IMR-90 (cell line): ENCODE results near the gene STXBP4. TPM values are rescaled to one million over a fixed set of nuclear protein-coding genes. Genes with fewer than 3 reads are reported as not detected.

Source experiments
- ATAC-seq: fragments of 200-7000 bp; cut with Tn5 transposase; 2 replicates; pipeline ENCODE4 v1.9.1; 2020; ENCODE audit warnings: low read depth, mild to moderate bottlenecking, moderate library complexity
- BruUV-seq: library from RNA; stranded (reverse); fragments of 400-500 nt; replicated peaks from 2 replicates; lab custom pipeline; 2021; lab: Mats Ljungman, UMichigan
- CTCF ChIA-PET: fragments of 300-600 bp; formaldehyde crosslinking; extraction: SDS; loops from one replicate; lab custom pipeline; 2021; ENCODE audit warnings: antibody characterized with exemption; lab: Yijun Ruan, JAX
- POLR2A ChIA-PET: fragments of 300-600 bp; sonication (Branson Sonifier 250); formaldehyde crosslinking; loops from one replicate; lab custom pipeline; 2022; ENCODE audit warnings: antibody characterized with exemption; ENCODE audit not compliant: unreplicated experiment; lab: Charles Lee
- DNase-seq: peaks from one replicate; pipeline ENCODE4 v3.0.0; 2013
- H2AFZ ChIP-seq: replicated peaks from 2 replicates; pipeline ENCODE3; 2013; ENCODE audit warnings: low read length, mild to moderate bottlenecking; ENCODE audit not compliant: poor library complexity
- H2AK5ac ChIP-seq: 2 replicates; pipeline ENCODE4 v1.6.1; 2013; ENCODE audit warnings: low read depth, low read length, inconsistent platforms
- H2AK9ac ChIP-seq: replicated peaks from 2 replicates; pipeline ENCODE3; 2013; ENCODE audit warnings: mild to moderate bottlenecking, low read depth, low read length, moderate library complexity; ENCODE audit not compliant: poor library complexity
- H2BK120ac ChIP-seq: 2 replicates; pipeline ENCODE4 v1.6.1; 2013; ENCODE audit warnings: low read depth, low read length, inconsistent platforms
- H2BK15ac ChIP-seq: 3 replicates; pipeline ENCODE4 v1.6.1; 2013; ENCODE audit warnings: low read depth, low read length, inconsistent platforms
- H2BK20ac ChIP-seq: 2 replicates; pipeline ENCODE4 v1.6.1; 2013; ENCODE audit warnings: low read depth, mild to moderate bottlenecking, inconsistent platforms, low read length, moderate library complexity
- H2BK5ac ChIP-seq: 2 replicates; pipeline ENCODE4 v1.6.1; 2013; ENCODE audit warnings: mild to moderate bottlenecking, low read depth, low read length, inconsistent platforms; ENCODE audit not compliant: poor library complexity, severe bottlenecking
- H3K14ac ChIP-seq: replicated peaks from 2 replicates; pipeline ENCODE4 v1.6.1; 2013; ENCODE audit warnings: low read depth, low read length, inconsistent platforms
- H3K18ac ChIP-seq: 2 replicates; pipeline ENCODE4 v1.6.1; 2013; ENCODE audit warnings: low read depth, low read length, control low read depth
- H3K23ac ChIP-seq: 2 replicates; pipeline ENCODE4 v1.6.1; 2013; ENCODE audit warnings: low read depth, low read length, inconsistent platforms
- H3K27ac ChIP-seq: 2 replicates; pipeline ENCODE4 v1.5.1; 2013; ENCODE audit warnings: mild to moderate bottlenecking, control low read depth, low read length; ENCODE audit not compliant: insufficient read depth
- H3K27me3 ChIP-seq: 2 replicates; pipeline ENCODE4 v1.6.1; 2013; ENCODE audit warnings: low read length; ENCODE audit not compliant: control insufficient read depth, insufficient read depth
- H3K36me3 ChIP-seq: 2 replicates; pipeline ENCODE4 v1.6.1; 2013; ENCODE audit warnings: low read length, mixed read lengths; ENCODE audit not compliant: control insufficient read depth, insufficient read depth
- H3K4ac ChIP-seq: 2 replicates; pipeline ENCODE4 v1.6.1; 2013; ENCODE audit warnings: low read depth, low read length, inconsistent platforms
- H3K4me1 ChIP-seq: 2 replicates; pipeline ENCODE4 v1.6.1; 2013; ENCODE audit warnings: low read length, mixed read lengths; ENCODE audit not compliant: control insufficient read depth, insufficient read depth
- H3K4me2 ChIP-seq: 2 replicates; pipeline ENCODE4 v1.6.1; 2013; ENCODE audit warnings: low read depth, mild to moderate bottlenecking, control low read depth, low read length, moderate library complexity
- H3K4me3 ChIP-seq: 2 replicates; pipeline ENCODE4 v1.5.1; 2013; ENCODE audit warnings: low read depth, mild to moderate bottlenecking, control low read depth, low read length, moderate library complexity; ENCODE audit not compliant: insufficient read depth
- H3K56ac ChIP-seq: 2 replicates; pipeline ENCODE4 v1.6.1; 2013; ENCODE audit warnings: low read length, inconsistent platforms; ENCODE audit not compliant: insufficient read depth; ENCODE audit errors: extremely low read depth
- H3K79me1 ChIP-seq, 2 experiments: 2 replicates each; pipeline ENCODE4 v1.6.1; 2013; ENCODE audit warnings: low read length in 2 of 2, inconsistent platforms in 1 of 2, low read depth in 1 of 2
- H3K9ac ChIP-seq: 2 replicates; pipeline ENCODE4 v1.6.1; 2013; ENCODE audit warnings: low read depth, low read length, control low read depth
- H3K9me1 ChIP-seq: 2 replicates; pipeline ENCODE4 v1.6.1; 2013; ENCODE audit warnings: low read length, inconsistent platforms; ENCODE audit not compliant: insufficient read depth
- H3K9me3 ChIP-seq: 2 replicates; pipeline ENCODE4 v1.6.1; 2013; ENCODE audit warnings: low read length; ENCODE audit not compliant: control insufficient read depth, insufficient read depth
- H4K20me1 ChIP-seq: 2 replicates; pipeline ENCODE4 v1.6.1; 2013; ENCODE audit warnings: low read length, inconsistent platforms; ENCODE audit not compliant: insufficient read depth
- H4K5ac ChIP-seq: 2 replicates; pipeline ENCODE4 v1.6.1; 2013; ENCODE audit warnings: mild to moderate bottlenecking, low read depth, low read length, control low read depth
- H4K8ac ChIP-seq, 2 experiments: 2 replicates each; pipeline ENCODE4 v1.6.1; 2013; ENCODE audit warnings: low read depth in 2 of 2, low read length in 2 of 2, control low read depth in 1 of 2, inconsistent platforms in 1 of 2
- H4K91ac ChIP-seq: 2 replicates; pipeline ENCODE4 v1.6.1; 2013; ENCODE audit warnings: low read depth, low read length, inconsistent platforms; ENCODE audit not compliant: insufficient read depth
- BHLHE40 ChIP-seq: fragments of 150-350 bp; IDR thresholded peaks from 2 replicates; pipeline ENCODE4 v1.6.1; 2016; ENCODE audit warnings: mild to moderate bottlenecking, low read depth, low read length
- CEBPB ChIP-seq: IDR thresholded peaks from 2 replicates; pipeline ENCODE4 v1.6.1; 2012; ENCODE audit warnings: low read depth, low read length, improper control_type of control experiment
- CHD1 ChIP-seq: IDR thresholded peaks from 2 replicates; pipeline ENCODE4 v1.6.1; 2012; ENCODE audit warnings: low read depth, low read length, improper control_type of control experiment
- FOS ChIP-seq: fragments of 150-350 bp; IDR thresholded peaks from 2 replicates; pipeline ENCODE4 v1.6.1; 2016; ENCODE audit warnings: low read depth, low read length
- MAFK ChIP-seq: IDR thresholded peaks from 2 replicates; pipeline ENCODE4 v1.6.1; 2012; ENCODE audit warnings: low read depth, low read length, improper control_type of control experiment
- MAZ ChIP-seq: IDR thresholded peaks from 2 replicates; pipeline ENCODE4 v1.6.1; 2012; ENCODE audit warnings: low read depth, mild to moderate bottlenecking, low read length, improper control_type of control experiment, moderate library complexity, borderline replicate concordance
- MXI1 ChIP-seq: IDR thresholded peaks from 2 replicates; pipeline ENCODE4 v1.6.1; 2012; ENCODE audit warnings: low read depth, mild to moderate bottlenecking, low read length, moderate library complexity, borderline replicate concordance
- NFE2L2 ChIP-seq: fragments of 150-350 bp; IDR thresholded peaks from 2 replicates; pipeline ENCODE4 v1.6.1; 2016; ENCODE audit warnings: low read depth, mild to moderate bottlenecking, low read length
- POLR2A ChIP-seq: IDR thresholded peaks from 2 replicates; pipeline ENCODE4 v1.6.1; 2012; ENCODE audit warnings: mild to moderate bottlenecking, low read depth, low read length
- RAD21 ChIP-seq: IDR thresholded peaks from 2 replicates; pipeline ENCODE4 v1.6.1; 2012; ENCODE audit warnings: low read length, improper control_type of control experiment
- RCOR1 ChIP-seq: IDR thresholded peaks from 2 replicates; pipeline ENCODE4 v1.6.1; 2012; ENCODE audit warnings: mild to moderate bottlenecking, low read length, improper control_type of control experiment; ENCODE audit not compliant: insufficient replicate concordance
- RFX5 ChIP-seq: IDR thresholded peaks from 2 replicates; pipeline ENCODE4 v1.8.0; 2012; ENCODE audit warnings: low read depth, mild to moderate bottlenecking, low read length, moderate library complexity
- SMC3 ChIP-seq: fragments of 150-350 bp; IDR thresholded peaks from 2 replicates; pipeline ENCODE4 v1.6.1; 2016; ENCODE audit warnings: low read depth, mild to moderate bottlenecking, antibody characterized with exemption, low read length, moderate library complexity
- WGBS, 2 experiments: methylation state at CpG; one replicate each; pipeline versions ENCODE4 v1.1.5 to v1.1.7; 2013; ENCODE audit warnings: missing lambda C conversion rate in 2 of 2; ENCODE audit not compliant: insufficient read length in 1 of 2; ENCODE audit errors: extremely low coverage in 2 of 2; 5-methylcytosine and 5-hydroxymethylcytosine counted together
- dilution Hi-C: fragments of 300-500 bp; cut with HindIII; formaldehyde crosslinking; loops from one replicate; pipeline ENCODE4 v1.14.3; 2018; ENCODE audit warnings: low sequenced_read_pairs; ENCODE audit not compliant: unreplicated experiment
- in situ Hi-C: fragments of 300-500 bp; cut with MboI; formaldehyde crosslinking; loops from 3 replicates; pipeline ENCODE4 v1.14.3; 2019; ENCODE audit warnings: low sequenced_read_pairs, inconsistent platforms, mixed read lengths
- intact Hi-C: fragments of 100-400 bp; cut with micrococcal nuclease; formaldehyde crosslinking; loops from 2 replicates; pipeline ENCODE4 v1.10.0; 2022
- polyA plus RNA-seq, 3 experiments: library from polyadenylated mRNA; depleted of rRNA; stranded (reverse); fragments of >200 nt; gene quantifications; 2 replicates each; pipeline ENCODE4 v1.2.3, GENCODE V29; 2012; ENCODE audit warnings: low replicate concordance in 1 of 3
- total RNA-seq: library from RNA; depleted of rRNA; stranded (reverse); fragments of >200 nt; gene quantifications from 2 replicates; pipeline ENCODE4 v1.2.3, GENCODE V29; 2012
- TF ChIP-seq, protein P1 (sequence below): conservative IDR thresholded peaks from 2 replicates; pipeline ENCODE4 v1.5.1; 2012; ENCODE audit warnings: mild to moderate bottlenecking, low read depth, low read length, improper control_type of control experiment
- TF ChIP-seq, protein P2 (sequence below): fragments of 150-350 bp; IDR thresholded peaks from 2 replicates; pipeline ENCODE4 v1.6.1; 2016; ENCODE audit warnings: low read depth, mild to moderate bottlenecking, low read length, moderate library complexity, borderline replicate concordance
- TF ChIP-seq, protein P3 (sequence below): fragments of 150-350 bp; IDR thresholded peaks from 2 replicates; pipeline ENCODE4 v1.6.1; 2017; ENCODE audit warnings: mild to moderate bottlenecking, antibody characterized with exemption, low read length, low read depth

STXBP4 gene
- total and polyA plus RNA-seq, 2 of the 4 experiments (the other 2 are of a cell fraction): 4.1 to 20.4 TPM

DNA sequence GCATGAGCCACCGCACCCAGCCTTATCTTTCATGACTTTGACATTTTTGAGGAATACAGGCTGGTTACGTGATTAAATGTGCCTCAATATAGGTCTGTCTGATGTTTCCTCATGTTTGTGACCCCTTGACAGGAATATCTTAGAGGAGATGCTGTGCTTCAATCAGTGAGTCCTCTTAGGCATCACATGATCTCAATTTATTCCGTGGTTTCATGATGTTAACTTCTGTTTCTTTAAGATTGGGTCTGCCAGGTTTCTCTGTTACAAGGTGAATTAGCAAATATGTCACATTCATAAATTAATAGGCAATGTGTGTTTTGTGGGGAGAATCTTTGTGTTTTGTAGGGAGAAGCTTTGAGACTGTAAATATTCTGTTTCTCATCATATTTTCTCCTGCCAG, 3.3 kb downstream of the STXBP4 start:
- no peak overlapping the region for H3K14ac ChIP-seq
- no peak overlapping the region for H3K9ac ChIP-seq
- no peak overlapping the region for H2BK120ac ChIP-seq
- no peak overlapping the region for H4K8ac ChIP-seq
- no peak overlapping the region for H2BK5ac ChIP-seq
- no TSS peak for BruUV-seq
- ChIA-PET CTCF (no interaction called here), POLR2A (no interaction called here)
- no peaks in the 10 kb centered on the region for H3K27me3 ChIP-seq
- H3K9me3 ChIP-seq: no peaks in the 10 kb centered on the region
- no CpG with 5 or more reads among the region's 3 CpGs for WGBS, 2 experiments
- no peak overlapping the region for H3K27ac ChIP-seq
- no peaks in the 10 kb centered on the region for H4K20me1 ChIP-seq
- H3K4ac ChIP-seq: no peak overlapping the region
- intact Hi-C loops (no loop called here), in situ Hi-C loops (no loop called here), dilution Hi-C loops (no loop called here)
- no peaks in the 10 kb centered on the region for H3K36me3 ChIP-seq
- no peak overlapping the region for H3K56ac ChIP-seq
- H3K4me1 ChIP-seq: no peaks in the 10 kb centered on the region
- no peak overlapping the region for H2AK5ac ChIP-seq
- no peak overlapping the region for H4K5ac ChIP-seq
- no peak overlapping the region for H2AK9ac ChIP-seq
- H2AFZ ChIP-seq: no peak overlapping the region
- DNase-seq: no peak
- no peak overlapping the region for H3K23ac ChIP-seq
- no peak overlapping the region for H3K4me3 ChIP-seq
- H3K79me1 ChIP-seq: peaks cover 23 to 37% of the 10 kb centered on the region in 2 experiments
- H2BK20ac ChIP-seq: no peak overlapping the region
- H3K9me1 ChIP-seq: no peaks in the 10 kb centered on the region; the same call in 1 of the 2 replicates
- no peak overlapping the region for H2BK15ac ChIP-seq
- TF ChIP-seq RAD21: no peak
- no peak for TF ChIP-seq RCOR1
- no peak for TF ChIP-seq MXI1
- TF ChIP-seq CHD1: no peak
- TF ChIP-seq NFE2L2: no peak
- TF ChIP-seq, protein P1, sequence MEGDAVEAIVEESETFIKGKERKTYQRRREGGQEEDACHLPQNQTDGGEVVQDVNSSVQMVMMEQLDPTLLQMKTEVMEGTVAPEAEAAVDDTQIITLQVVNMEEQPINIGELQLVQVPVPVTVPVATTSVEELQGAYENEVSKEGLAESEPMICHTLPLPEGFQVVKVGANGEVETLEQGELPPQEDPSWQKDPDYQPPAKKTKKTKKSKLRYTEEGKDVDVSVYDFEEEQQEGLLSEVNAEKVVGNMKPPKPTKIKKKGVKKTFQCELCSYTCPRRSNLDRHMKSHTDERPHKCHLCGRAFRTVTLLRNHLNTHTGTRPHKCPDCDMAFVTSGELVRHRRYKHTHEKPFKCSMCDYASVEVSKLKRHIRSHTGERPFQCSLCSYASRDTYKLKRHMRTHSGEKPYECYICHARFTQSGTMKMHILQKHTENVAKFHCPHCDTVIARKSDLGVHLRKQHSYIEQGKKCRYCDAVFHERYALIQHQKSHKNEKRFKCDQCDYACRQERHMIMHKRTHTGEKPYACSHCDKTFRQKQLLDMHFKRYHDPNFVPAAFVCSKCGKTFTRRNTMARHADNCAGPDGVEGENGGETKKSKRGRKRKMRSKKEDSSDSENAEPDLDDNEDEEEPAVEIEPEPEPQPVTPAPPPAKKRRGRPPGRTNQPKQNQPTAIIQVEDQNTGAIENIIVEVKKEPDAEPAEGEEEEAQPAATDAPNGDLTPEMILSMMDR: no peak
- no peak for TF ChIP-seq MAFK
- TF ChIP-seq, protein P2, sequence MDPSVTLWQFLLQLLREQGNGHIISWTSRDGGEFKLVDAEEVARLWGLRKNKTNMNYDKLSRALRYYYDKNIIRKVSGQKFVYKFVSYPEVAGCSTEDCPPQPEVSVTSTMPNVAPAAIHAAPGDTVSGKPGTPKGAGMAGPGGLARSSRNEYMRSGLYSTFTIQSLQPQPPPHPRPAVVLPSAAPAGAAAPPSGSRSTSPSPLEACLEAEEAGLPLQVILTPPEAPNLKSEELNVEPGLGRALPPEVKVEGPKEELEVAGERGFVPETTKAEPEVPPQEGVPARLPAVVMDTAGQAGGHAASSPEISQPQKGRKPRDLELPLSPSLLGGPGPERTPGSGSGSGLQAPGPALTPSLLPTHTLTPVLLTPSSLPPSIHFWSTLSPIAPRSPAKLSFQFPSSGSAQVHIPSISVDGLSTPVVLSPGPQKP: no peak
- TF ChIP-seq, protein P3, sequence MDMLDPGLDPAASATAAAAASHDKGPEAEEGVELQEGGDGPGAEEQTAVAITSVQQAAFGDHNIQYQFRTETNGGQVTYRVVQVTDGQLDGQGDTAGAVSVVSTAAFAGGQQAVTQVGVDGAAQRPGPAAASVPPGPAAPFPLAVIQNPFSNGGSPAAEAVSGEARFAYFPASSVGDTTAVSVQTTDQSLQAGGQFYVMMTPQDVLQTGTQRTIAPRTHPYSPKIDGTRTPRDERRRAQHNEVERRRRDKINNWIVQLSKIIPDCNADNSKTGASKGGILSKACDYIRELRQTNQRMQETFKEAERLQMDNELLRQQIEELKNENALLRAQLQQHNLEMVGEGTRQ: no peak
- no peak for TF ChIP-seq MAZ
- TF ChIP-seq BHLHE40: no peak
- TF ChIP-seq CEBPB: no peak
- TF ChIP-seq SMC3: no peak
- no peak for TF ChIP-seq RFX5
- no peak for TF ChIP-seq POLR2A
- TF ChIP-seq FOS: no peak
- no peak for ATAC-seq
- no peak overlapping the region for H3K4me2 ChIP-seq
- no peak overlapping the region for H3K18ac ChIP-seq
- H4K91ac ChIP-seq: no peak overlapping the region
